Heart left ventricle (tissue), 13 donors: ENCODE measurements around the gene CD96.

Experiments used
- CTCF ChIP-seq, 12 donors: fragments of 200-600 bp; sonication (generic) in 4 of 12; IDR thresholded peaks; one replicate each; pipeline versions ENCODE4 v1.5.0 to v1.8.0; 2018 to 2022; ENCODE audit warnings: antibody characterized with exemption in 12 of 12, mild to moderate bottlenecking in 5 of 12
- POLR2A ChIP-seq, 2 donors: fragments of 450-650 bp; IDR thresholded peaks; one replicate each; pipeline ENCODE4 v1.6.1; 2017; ENCODE audit warnings: antibody characterized with exemption in 2 of 2, mild to moderate bottlenecking in 2 of 2, moderate library complexity in 2 of 2
- donor health status: ischemic (EF 13 %, LVEDD 7.1; RV severe dilation, severe dysfunction).
- donor health status: DM: no; HTN: yes; CAD: no.
- donor health status: DM: no; HTN: no; CAD: no.
- donor health status: ischemic (EF 25% LVEDD 6.9; RV normal size, moderate dysfunction).
- donor health status: ischemic (EF 25% LVEDD 5.7; RV mildly dilated, moderate dysfunction).
- donor health status: ischemic (EF 35%, LVEDD 5.7; RV mildly dilated, moderate dysfunction).
- donor health status: nonischemic (EF 11% LVEDD 7.7; RV severe dilation, severe dysfunction).
- donor health status: DM: yes; HTN: yes; CAD: no.
- donor health status: PGD.
- donor health status: ischemic (EF 29% LVEDD 5.4; RV normal size, mild dysfunction).
- donor health status: nonischemic (EF 23%, LVEDD 6.1; RV moderate dilation, normal function).

- no peak for TF ChIP-seq CTCF (IDR thresholded peaks at IDR 0.05)
- no peak for TF ChIP-seq POLR2A (IDR thresholded peaks at IDR 0.05)
These were observed 49.6 kb downstream of the CD96 start for GRCh38 chr3:111591555-111591954.
